NCI-H774 (cell line): ENCODE data around the gene TTC3.

Source experiments
- DNase-seq: peaks from one replicate; lab custom pipeline; 2025; lab: John Stamatoyannopoulos, UW

The TTC3 gene

GRCh38 chr21:37224861-37225839 is 152.1 kb downstream of the TTC3 start:
- DNase-seq, result no peak

DNA sequence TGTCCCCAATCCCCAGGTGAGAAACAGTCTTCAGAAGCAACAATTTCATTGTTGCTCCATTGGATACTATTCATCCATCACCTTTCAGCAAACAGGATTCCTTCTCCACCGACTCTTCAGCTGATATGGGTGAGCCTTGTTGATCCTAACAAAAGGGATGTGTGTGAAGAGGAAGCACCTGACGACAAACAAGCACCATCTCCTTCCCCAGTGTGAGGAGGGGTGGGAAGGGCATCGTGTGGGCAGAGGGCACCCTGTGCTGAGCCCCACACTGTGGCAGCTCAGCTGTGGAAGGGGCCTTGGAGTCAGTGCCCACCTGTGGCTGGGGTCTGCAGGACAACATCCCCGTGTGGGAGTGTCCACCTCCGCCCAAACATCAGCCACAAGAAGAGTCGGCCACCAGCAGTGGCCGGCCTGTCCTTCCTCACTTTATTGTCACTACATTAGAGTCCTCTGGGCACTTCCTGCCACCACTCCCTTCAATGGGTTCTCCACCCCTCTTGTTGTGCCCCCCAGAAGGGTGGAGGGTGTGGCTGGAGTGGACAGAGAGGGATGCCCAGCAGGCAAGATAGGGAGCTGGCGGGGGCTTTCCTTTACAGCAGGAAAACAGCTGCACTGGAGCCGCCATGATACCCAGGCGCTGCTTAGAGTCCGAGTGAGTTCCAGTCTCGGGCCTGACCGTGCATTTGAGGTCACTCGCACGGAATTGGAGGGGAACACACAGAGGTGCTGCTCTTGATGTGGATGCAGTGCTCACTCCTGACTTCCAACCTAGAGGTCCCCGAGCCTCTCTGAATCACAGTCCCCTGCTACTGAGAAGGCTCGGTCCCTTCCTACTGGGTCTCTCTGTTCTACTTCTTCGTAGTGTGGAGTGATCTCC is 153.2 kb downstream of the TTC3 start:
- DNase-seq, result no peak

GRCh38 chr21:37227071-37228002 is 154.3 kb downstream of the TTC3 start:
- no peak for DNase-seq

DNA sequence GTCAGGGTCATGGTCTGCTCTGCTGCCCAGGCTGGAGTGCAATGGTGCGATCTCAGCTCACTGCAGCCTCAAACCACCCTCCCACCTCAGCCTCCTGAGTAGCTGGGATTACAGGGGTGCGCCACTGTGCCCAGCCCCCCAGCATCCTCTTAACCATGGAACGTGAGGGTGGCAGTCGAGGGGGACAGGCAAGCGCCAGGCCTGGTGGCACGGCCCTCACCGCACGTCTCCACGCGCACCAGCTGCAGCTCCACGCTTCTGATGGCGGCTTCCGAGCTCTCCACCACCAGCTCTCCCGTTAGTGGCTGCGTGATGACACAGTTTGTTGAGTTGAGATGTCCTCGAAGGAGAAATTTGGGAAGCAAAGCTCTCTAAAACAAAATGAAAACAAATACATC is 154.9 kb downstream of the TTC3 start:
- DNase-seq, result no peak

DNA sequence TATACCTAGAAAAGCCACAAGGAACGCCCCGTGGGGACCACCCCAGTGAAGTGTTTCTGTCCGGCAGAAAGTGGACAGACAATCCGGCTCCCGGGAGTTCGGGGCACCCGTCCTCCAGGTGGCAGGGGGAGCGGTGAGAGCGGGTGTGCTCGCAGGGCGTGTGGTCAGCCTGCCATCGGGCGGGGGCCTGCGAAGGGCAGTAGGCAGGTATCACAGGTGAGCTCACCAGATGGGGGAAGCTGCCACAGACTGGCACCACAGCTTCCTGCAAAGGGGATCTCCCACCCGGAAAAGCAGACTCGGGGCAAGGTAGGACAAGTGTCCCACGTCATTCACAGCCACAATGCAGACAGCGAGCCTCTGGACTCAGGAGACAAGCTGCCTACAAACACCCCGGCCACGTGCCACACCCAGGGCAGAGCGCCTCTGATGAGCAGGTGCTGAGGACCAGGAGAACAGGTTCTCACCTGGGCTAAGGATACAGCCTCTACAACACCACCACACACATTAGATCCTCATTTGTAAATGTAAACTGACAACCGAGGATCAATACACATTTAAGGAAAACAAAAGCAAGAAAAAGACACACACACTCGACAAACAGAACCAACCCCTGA is 157.7 kb downstream of the TTC3 start:
- DNase-seq, result peak; percentile 10

GRCh38 chr21:37231249-37231645 is 158.2 kb downstream of the TTC3 start:
- no peak for DNase-seq

GRCh38 chr21:37231671-37232070 is 158.6 kb downstream of the TTC3 start:
- no peak for DNase-seq

DNA sequence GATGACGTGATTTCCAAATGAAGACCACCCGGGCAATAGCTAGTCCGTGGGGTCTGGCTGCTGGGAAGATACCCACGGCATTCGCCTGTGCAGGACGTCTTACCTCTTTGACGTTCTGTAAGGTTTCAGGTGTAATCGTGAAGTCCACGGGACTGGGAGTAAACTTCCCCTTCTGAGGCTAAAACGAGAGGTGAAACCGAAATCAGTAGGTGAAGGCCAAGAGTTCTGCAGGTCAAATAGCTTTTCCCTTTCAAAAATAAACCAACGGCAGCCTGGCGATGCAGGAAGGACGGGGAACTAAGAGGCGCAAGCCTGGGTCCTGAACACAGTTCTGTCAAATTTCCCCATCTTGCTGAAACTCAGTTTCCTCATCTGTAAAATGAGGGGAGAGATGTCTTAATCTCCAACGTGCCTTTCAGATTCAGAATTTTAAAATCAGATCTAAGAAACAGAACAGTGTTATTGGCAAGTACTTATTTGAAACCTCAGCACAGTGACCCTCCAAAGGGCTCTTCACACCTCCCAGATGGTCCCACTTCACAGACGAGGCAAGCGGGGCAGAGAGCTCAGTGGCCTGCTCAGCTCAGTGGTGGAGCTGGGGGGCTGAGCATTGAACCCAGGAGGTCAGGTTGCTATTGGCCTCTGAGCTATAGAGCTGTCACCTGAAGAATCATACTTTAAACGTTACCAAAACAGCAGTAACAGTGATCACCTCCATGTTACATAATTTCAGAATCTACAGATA is 159.4 kb downstream of the TTC3 start:
- no peak for DNase-seq

DNA sequence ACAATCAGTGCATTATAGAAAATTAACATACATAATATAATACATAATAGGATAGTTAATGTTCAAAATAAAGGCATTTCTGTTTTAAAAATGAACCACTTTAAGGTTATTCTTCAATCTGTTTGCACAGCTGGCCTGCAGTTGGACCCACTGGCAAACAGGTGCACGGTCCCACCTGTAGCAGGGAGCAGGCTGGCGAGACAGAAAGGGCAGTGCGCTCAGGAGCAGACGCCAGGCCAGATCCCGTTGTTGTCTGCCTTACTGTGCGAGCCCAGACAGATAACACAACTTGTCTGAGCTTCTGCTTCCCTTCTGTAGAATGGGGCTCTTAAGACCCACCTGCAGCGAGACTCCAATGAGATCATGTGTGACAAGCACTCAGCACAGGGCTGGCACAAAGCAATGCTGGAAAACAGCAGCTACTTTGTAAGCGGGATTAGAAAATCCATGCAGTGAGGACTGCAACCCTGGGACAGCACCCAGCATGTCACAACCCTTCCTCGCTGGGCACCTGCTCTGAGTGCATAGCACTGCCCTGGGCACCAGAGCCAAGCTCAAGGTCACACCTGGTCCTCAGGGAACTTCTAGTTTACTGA is 160.6 kb downstream of the TTC3 start:
- peak; percentile 85 for DNase-seq

DNA sequence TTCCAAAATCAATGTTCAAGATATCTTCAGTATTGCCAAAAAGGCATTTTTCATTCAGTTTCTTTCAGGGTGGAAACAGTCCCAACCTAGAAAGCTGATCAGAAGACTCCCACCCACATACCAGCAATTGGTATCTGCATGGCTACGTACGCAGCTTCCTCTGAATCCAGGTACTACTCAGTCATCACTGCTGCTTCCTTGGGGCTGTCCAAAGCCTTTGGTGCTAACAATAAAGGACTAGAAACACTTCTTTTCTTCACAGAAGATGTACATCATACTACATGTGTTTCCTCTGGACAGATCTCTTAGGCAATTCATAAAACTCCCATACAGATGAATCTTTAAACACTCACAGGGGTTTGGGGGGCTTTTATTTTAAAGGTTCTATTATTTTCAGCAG is 164.3 kb downstream of the TTC3 start:
- no peak for DNase-seq

DNA sequence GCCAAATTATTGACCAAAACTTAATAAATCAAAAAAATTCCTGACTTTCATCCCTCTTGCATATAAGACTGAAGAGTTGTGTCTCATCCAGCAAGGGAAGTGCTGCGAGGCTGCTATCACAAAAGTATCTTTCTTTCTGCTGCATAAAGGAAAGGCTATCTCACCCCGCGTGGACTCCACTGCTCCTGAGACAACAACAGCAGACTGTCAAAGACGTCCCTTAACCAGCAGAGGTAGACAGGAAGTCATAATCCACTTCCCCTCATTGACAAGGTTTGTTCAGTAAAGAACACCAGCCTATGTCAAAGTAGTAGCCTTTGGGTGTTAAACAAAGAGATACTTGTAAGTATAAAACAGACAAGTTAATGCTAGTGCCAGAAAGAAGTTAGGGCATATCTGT is 164.7 kb downstream of the TTC3 start:
- no peak for DNase-seq

- DNase-seq, result no peak
Measured at GRCh38 chr21:37240978-37241377, 167.9 kb downstream of the TTC3 start.

GRCh38 chr21:37241426-37241825 is 168.4 kb downstream of the TTC3 start:
- DNase-seq, result no peak

DNA sequence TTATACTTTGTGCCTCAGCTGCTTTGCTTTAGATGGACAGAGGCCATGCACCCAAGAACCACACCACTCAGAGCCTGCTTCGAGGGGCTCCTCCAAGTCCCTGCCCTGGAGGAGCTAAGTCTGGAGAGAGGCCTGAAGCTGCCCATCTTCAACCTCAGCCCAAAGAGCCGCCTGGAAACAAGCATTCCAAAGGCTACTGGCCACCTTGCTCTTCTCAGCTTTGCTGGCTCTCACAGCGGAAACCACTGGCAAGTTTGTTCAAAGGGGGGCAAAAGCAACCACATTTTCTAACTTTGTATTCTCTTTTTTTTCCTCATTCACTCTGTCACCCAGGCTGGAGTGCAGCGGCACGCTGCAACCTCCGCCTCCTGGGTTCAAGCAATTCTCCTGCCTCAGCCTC is 170.9 kb downstream of the TTC3 start:
- no peak for DNase-seq

GRCh38 chr21:37244501-37245095 is 171.5 kb downstream of the TTC3 start:
- no peak for DNase-seq

DNA sequence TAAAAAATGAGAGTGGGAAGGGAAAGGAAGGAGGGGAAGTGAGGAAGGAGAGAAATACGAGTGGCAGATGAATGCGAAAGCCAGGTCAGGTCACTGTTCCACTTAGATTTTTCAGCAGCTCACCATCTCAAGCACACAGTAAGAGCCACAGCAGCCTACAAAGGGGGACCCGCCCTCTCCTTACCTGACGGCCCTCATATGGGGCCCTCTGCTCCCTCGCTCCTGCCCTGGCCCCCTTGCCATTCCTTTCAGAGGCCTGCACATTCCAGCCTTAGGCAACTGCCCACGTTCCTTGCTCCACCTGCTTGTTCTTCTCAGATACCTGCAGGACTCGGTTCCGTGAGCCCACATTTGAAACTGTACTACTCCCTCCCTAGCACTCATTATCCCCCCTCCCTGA is 172.1 kb downstream of the TTC3 start:
- no peak for DNase-seq

- no peak for DNase-seq
Measured at GRCh38 chr21:37248298-37248697, 175.2 kb downstream of the TTC3 start.

DNA sequence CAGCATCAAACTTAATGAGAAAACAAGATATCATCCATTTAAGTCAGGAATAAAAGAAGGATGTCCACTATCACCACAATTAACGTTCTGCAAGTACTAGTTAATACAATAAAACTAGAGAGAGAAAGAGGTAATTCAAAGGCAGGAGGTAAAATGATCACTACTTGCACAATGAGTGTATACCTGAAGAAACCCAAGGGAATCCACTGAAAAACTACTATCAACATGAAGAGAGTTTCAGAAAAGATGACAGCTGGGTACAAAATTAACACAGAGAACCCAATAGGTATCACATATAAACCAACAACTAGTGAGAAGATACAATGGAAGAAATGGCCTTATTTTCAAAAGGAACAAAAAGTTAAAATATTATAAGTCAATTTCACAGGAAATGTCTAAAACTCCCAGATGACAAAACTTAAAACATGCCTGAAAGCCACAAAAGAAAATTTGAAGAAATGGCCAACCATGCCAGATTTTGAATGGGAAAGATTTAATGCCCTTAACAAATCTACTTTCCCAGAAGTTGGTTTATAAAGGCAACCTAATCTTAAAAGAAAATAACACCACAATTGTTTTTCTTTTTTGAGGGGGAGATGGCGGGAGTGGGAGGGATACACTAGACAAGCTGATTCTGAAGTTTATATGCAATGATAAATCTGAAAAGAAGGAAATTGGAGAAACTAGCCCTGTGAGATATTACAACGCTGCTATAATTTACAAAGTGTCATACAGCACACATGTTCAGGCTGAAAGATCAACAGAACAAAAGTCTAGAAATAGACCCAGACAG is 176.3 kb downstream of the TTC3 start:
- DNase-seq, result no peak

- no peak for DNase-seq
Measured at GRCh38 chr21:37251294-37251634, 178.2 kb downstream of the TTC3 start.
